K562 (cell line): ENCODE measurements around the gene ATXN1L. TPM values are rescaled to one million over a fixed set of nuclear protein-coding genes. Genes with fewer than 3 reads are reported as not detected.

Experiments
- ATAC-seq: fragments of 200-7000 bp; cut with Tn5 transposase; 3 replicates; pipeline ENCODE4 v1.9.1; 2020; ENCODE audit warnings: moderate library complexity
- BruUV-seq: library from RNA; stranded (reverse); fragments of 400-500 nt; replicated peaks from 2 replicates; lab custom pipeline; 2021; lab: Mats Ljungman, UMichigan
- CTCF ChIA-PET: fragments of 300-600 bp; formaldehyde crosslinking; extraction: SDS; loops from one replicate; lab custom pipeline; 2021; ENCODE audit warnings: low intra/inter-chr PET ratio; lab: Yijun Ruan, JAX
- POLR2A ChIA-PET: fragments of 300-600, 350-650 bp; sonication (Branson Sonifier 250); formaldehyde crosslinking; extraction: SDS; loops from one replicate; lab custom pipeline; 2021; ENCODE audit warnings: antibody characterized with exemption, inconsistent platforms; lab: Yijun Ruan, JAX
- DNase-seq, 4 experiments: peaks; one replicate each; pipeline versions ENCODE4 v3.0.0 to v3.0.0-alpha.2; 2011 to 2018; ENCODE audit warnings: low spot score in 3 of 4, mixed read lengths in 3 of 4; ENCODE audit errors: extremely low read depth in 1 of 4
- FAIRE-seq: peaks from 2 replicates; lab custom pipeline; 2011; peaks lifted over from hg19 to GRCh38; lab: Jason Lieb, UNC
- H2AFZ ChIP-seq: 2 replicates; pipeline ENCODE4 v1.6.0; 2011; ENCODE audit warnings: low read depth, low read length, control low read depth, inconsistent platforms
- H3K27ac ChIP-seq: fragments of 200-600 bp; 3 replicates; pipeline ENCODE4 v1.8.0; 2011; ENCODE audit warnings: low read depth, mild to moderate bottlenecking, control low read depth, inconsistent platforms, low read length, moderate library complexity, mixed read lengths; ENCODE audit errors: extremely low read depth
- H3K27me3 ChIP-seq, 2 experiments: fragments of 300-600 bp in 1 of 2; 2 replicates in 1 of 2; 3 replicates in 1 of 2; pipeline versions ENCODE4 v1.6.0 to v1.8.0; 2011; ENCODE audit warnings: inconsistent platforms in 2 of 2, low read length in 2 of 2, mild to moderate bottlenecking in 1 of 2, mixed read lengths in 1 of 2, moderate library complexity in 1 of 2; ENCODE audit not compliant: control insufficient read depth in 2 of 2, insufficient read depth in 2 of 2
- H3K36me3 ChIP-seq: fragments of 300-600 bp; 3 replicates; pipeline ENCODE4 v1.8.0; 2011; ENCODE audit warnings: mild to moderate bottlenecking, low read length, inconsistent platforms; ENCODE audit not compliant: control insufficient read depth, insufficient read depth
- H3K4me1 ChIP-seq, 2 experiments: fragments of 200-600 bp in 1 of 2; replicated peaks in 1 of 2; 2 replicates in 1 of 2; 3 replicates in 1 of 2; pipeline versions ENCODE4 v1.5.1 to v1.8.0; 2011; ENCODE audit warnings: inconsistent platforms in 2 of 2, low read length in 2 of 2, mild to moderate bottlenecking in 1 of 2, mixed read lengths in 1 of 2, moderate library complexity in 1 of 2; ENCODE audit not compliant: control insufficient read depth in 2 of 2, insufficient read depth in 2 of 2
- H3K4me2 ChIP-seq: 2 replicates; pipeline ENCODE4 v1.6.1; 2011; ENCODE audit warnings: low read length, control low read depth, inconsistent platforms, mixed read lengths; ENCODE audit not compliant: insufficient read depth
- H3K4me3 ChIP-seq: fragments of 200-600 bp; sonication (generic), shearing (Covaris generic); 2 replicates; pipeline ENCODE4 v1.5.1; 2016; ENCODE audit warnings: control low read depth, inconsistent platforms
- H3K79me2 ChIP-seq: fragments of 200-600 bp; 3 replicates; pipeline ENCODE4 v1.8.0; 2011; ENCODE audit warnings: low read length, inconsistent platforms; ENCODE audit not compliant: control insufficient read depth, insufficient read depth
- H3K9ac ChIP-seq, 2 experiments: 2 replicates each; pipeline versions ENCODE4 v1.6.0 to v1.6.1; 2011; ENCODE audit warnings: low read depth in 2 of 2, low read length in 2 of 2, control low read depth in 1 of 2, inconsistent platforms in 1 of 2, mild to moderate bottlenecking in 1 of 2, mixed read lengths in 1 of 2; ENCODE audit not compliant: insufficient read depth in 1 of 2
- H3K9me1 ChIP-seq: one replicate; pipeline ENCODE4 v1.6.0; 2011; ENCODE audit warnings: inconsistent platforms, mild to moderate bottlenecking, low read length, moderate library complexity; ENCODE audit not compliant: control insufficient read depth, insufficient read depth
- H3K9me3 ChIP-seq: replicated peaks from 2 replicates; pipeline ENCODE4 v1.5.1; 2011; ENCODE audit warnings: low read depth, low read length, inconsistent platforms; ENCODE audit not compliant: control insufficient read depth, insufficient read depth
- H4K20me1 ChIP-seq: replicated peaks from 2 replicates; pipeline ENCODE4 v1.6.1; 2011; ENCODE audit warnings: low read length, inconsistent platforms, mixed read lengths; ENCODE audit not compliant: control insufficient read depth, insufficient read depth
- CBX8 ChIP-seq: fragments of 200-600 bp; sonication (generic); IDR thresholded peaks from 2 replicates; pipeline ENCODE4 v1.6.1; 2012; ENCODE audit warnings: borderline replicate concordance, mixed run types, low read depth, mild to moderate bottlenecking, moderate library complexity, mixed read lengths, low read length, control low read depth, inconsistent platforms; ENCODE audit not compliant: poor library complexity, severe bottlenecking; ENCODE audit errors: extremely low read depth
- CCNT2 ChIP-seq: IDR thresholded peaks from 2 replicates; pipeline ENCODE4 v1.6.1; 2011; ENCODE audit warnings: borderline replicate concordance, low read depth, mild to moderate bottlenecking, moderate library complexity, mixed read lengths, low read length; ENCODE audit not compliant: insufficient read length; ENCODE audit errors: extremely low read depth
- CREM ChIP-seq: IDR thresholded peaks from 2 replicates; pipeline ENCODE4 v1.6.1; 2014; ENCODE audit warnings: antibody characterized with exemption, low read depth
- DIDO1 ChIP-seq: fragments of 450-650 bp; IDR thresholded peaks from 2 replicates; pipeline ENCODE4 v1.6.1; 2016; ENCODE audit warnings: low read depth, missing biosample characterization, missing genetic modification characterization
- E2F4 ChIP-seq: sonication (generic); formaldehyde crosslinking; IDR thresholded peaks from 2 replicates; pipeline ENCODE4 v1.8.0; 2022; ENCODE audit warnings: mild to moderate bottlenecking, low read depth, missing genetic modification reagents
- ERF ChIP-seq: fragments of 450-650 bp; formaldehyde crosslinking; IDR thresholded peaks from 2 replicates; pipeline ENCODE4 v1.4.0; 2020; ENCODE audit warnings: mild to moderate bottlenecking, mixed read lengths
- ESRRA ChIP-seq: fragments of 450-650 bp; IDR thresholded peaks from 2 replicates; pipeline ENCODE4 v1.6.1; 2014; ENCODE audit warnings: low read depth, mild to moderate bottlenecking, moderate library complexity, borderline replicate concordance
- ETV1 ChIP-seq: fragments of 450-650 bp; conservative IDR thresholded peaks from 2 replicates; pipeline ENCODE4 v1.6.1; 2016; ENCODE audit warnings: missing genetic modification characterization, control low read depth, low read depth, missing compliant biosample characterization
- HMBOX1 ChIP-seq: sonication (generic); IDR thresholded peaks from 2 replicates; pipeline ENCODE4 v1.6.1; 2016
- KLF13 ChIP-seq: fragments of 450-650 bp; IDR thresholded peaks from 2 replicates; pipeline ENCODE4 v1.6.1; 2016; ENCODE audit warnings: missing genetic modification characterization, low read depth, mild to moderate bottlenecking, missing compliant biosample characterization, moderate library complexity, borderline replicate concordance
- SRF ChIP-seq, 2 experiments: fragments of 250-450, 450-650 bp in 1 of 2; sonication (Bioruptor Pico) in 1 of 2; sonication (generic) in 1 of 2; formaldehyde crosslinking; IDR thresholded peaks; 2 replicates each; pipeline versions ENCODE4 v1.5.0 to v1.5.1; 2020 to 2022; ENCODE audit warnings: mild to moderate bottlenecking in 1 of 2, missing genetic modification reagents in 1 of 2
- TOE1 ChIP-seq, 2 experiments: fragments of 450-650 bp in 1 of 2; sonication (generic) in 1 of 2; formaldehyde crosslinking in 1 of 2; IDR thresholded peaks; 2 replicates each; pipeline versions ENCODE4 v1.7.1 to v1.8.0; 2016 to 2022; ENCODE audit warnings: borderline replicate concordance in 2 of 2, mild to moderate bottlenecking in 2 of 2, antibody characterized with exemption in 1 of 2, inconsistent platforms in 1 of 2, low read depth in 1 of 2, missing genetic modification reagents in 1 of 2, moderate library complexity in 1 of 2
- ZNF584 ChIP-seq: fragments of 200-800 bp; sonication (Bioruptor generic); IDR thresholded peaks from 2 replicates; pipeline ENCODE4 v1.6.1; 2016; ENCODE audit warnings: low read depth, mild to moderate bottlenecking, missing genetic modification characterization, missing compliant biosample characterization
- WGBS: fragments of 100-300 bp; shearing (Covaris generic); methylation state at CpG from one replicate; pipeline ENCODE4 v1.1.6; 2016; ENCODE audit warnings: low coverage, mixed read lengths; ENCODE audit not compliant: insufficient coverage; ENCODE audit errors: missing lambda C conversion rate; 5-methylcytosine and 5-hydroxymethylcytosine counted together
- in situ Hi-C: fragments of 300-500 bp; cut with MboI; formaldehyde crosslinking; loops from 4 replicates; pipeline ENCODE4 v1.15.0; 2018; ENCODE audit warnings: inconsistent platforms, mixed read lengths
- intact Hi-C: fragments of 100-400 bp; cut with micrococcal nuclease; formaldehyde crosslinking; loops from 2 replicates; pipeline ENCODE4 v1.14.2; 2022
- polyA plus RNA-seq, 8 experiments: library from polyadenylated mRNA; depleted of rRNA in 4 of 8; stranded (reverse) in 5 of 8; unstranded in 3 of 8; fragments of >200 nt; fragmentation: Nextera tagmentation in 2 of 8; fragmentation: Illumina TruSeq in 1 of 8; extraction: Ambion mirVana in 2 of 8; extraction: Trizol in 1 of 8; gene quantifications; 2 replicates each; pipeline versions ENCODE4 v1.2.1 to v1.2.3, GENCODE V29; 2011 to 2014; ENCODE audit warnings: inconsistent platforms in 1 of 8, missing spikeins in 1 of 8
- total RNA-seq, 7 experiments: library from RNA; depleted of rRNA in 6 of 7; stranded (reverse); fragments of >200 nt in 6 of 7; fragmentation: Illumina TruSeq in 2 of 7; extraction: Trizol in 2 of 7; gene quantifications; 2 replicates each; pipeline versions ENCODE4 v1.2.1 to v1.2.3, GENCODE V29; 2011 to 2021; ENCODE audit warnings: low replicate concordance in 1 of 7

Gene ATXN1L
- total and polyA plus RNA-seq, 9 of the 15 experiments (the other 6 are each of a cell fraction or from before 2014, with no cell fraction given), result 1.4 to 11.3 (median 9.3) TPM

GRCh38 chr16:71894229-71894920, 48.6 kb downstream of the ATXN1L start (continued):
- no peak for TF ChIP-seq DIDO1

GRCh38 chr16:71894921-71895678, 49.3 kb downstream of the ATXN1L start, which contains the start of gene IST1:
Gene IST1 (plus strand): TSS chr16:71895531. CDS start chr16:71915641, 20,110 bp downstream.
- intact Hi-C loops, result no loop called here
- in situ Hi-C loops, result no loop called here
- peaks cover 7 to 25% of the 10 kb centered on the region in 2 experiments; a peak in 4 of 5 replicates for H3K4me1 ChIP-seq
- no TSS peak for BruUV-seq
- CTCF ChIA-PET, result no interaction called here
- peaks cover 1% of the 10 kb centered on the region; the same call in 1 of the 2 replicates for H4K20me1 ChIP-seq
- peak within 1 kb of the TSS; percentile 88 for H3K27ac ChIP-seq
- H3K9me1 ChIP-seq, result no peaks in the 10 kb centered on the region
- H3K36me3 ChIP-seq, result peaks cover 12% of the 10 kb centered on the region; the same call in 1 of the 3 replicates
- peak within 1 kb of the TSS; percentile 93 for H2AFZ ChIP-seq
- ATAC-seq, result peak; percentile 89
- H3K4me3 ChIP-seq, result peak within 1 kb of the TSS; percentile 92
- POLR2A ChIA-PET, result interaction anchor here (0.6 to 1.6 kb wide), 8 partner anchors 8 to 584 kb away, joined by 3 to 5 read pairs (median 4); partner anchors contain the start of gene ZNF821
- no peaks in the 10 kb centered on the region for H3K27me3 ChIP-seq
- peaks cover 64% of the 10 kb centered on the region for H3K79me2 ChIP-seq
- no peaks in the 10 kb centered on the region for H3K9me3 ChIP-seq
- peak within 1 kb of the TSS; percentile 93 for H3K4me2 ChIP-seq
- DNase-seq, result peak; percentile 95 to 99 (median 96)
- 1% methylated on average over 47 of the region's 67 CpGs for WGBS
- FAIRE-seq, result peak; percentile 85
- H3K9ac ChIP-seq, result peak within 1 kb of the TSS; percentile 95 to 99
- TF ChIP-seq ERF (CRISPR knock-in tag) (no peak), HMBOX1 (peak; percentile 32; the same call in 1 of the 2 replicates), CREM (peak; percentile 84), CCNT2 (peak; percentile 75), ETV1 (tag) (peak; percentile 61), ZNF584 (no peak), ESRRA (peak; percentile 83), TOE1 (IDR thresholded peaks at IDR 0.05; ENCODE audit: borderline replicate concordance) (peak; percentile 64; the same call in 1 of the 2 replicates), TOE1 (CRISPR knock-in tag; IDR thresholded peaks at IDR 0.05; ENCODE audit: borderline replicate concordance, low read depth) (no peak), E2F4 (CRISPR knock-in tag) (0 out of 2 replicates have a peak, but pooled peaks have one; percentile 11), CBX8 (no peak), KLF13 (tag) (peak; percentile 38; the same call in 1 of the 2 replicates), DIDO1 (peak; percentile 39; the same call in 1 of the 2 replicates), SRF (CRISPR knock-in tag; IDR thresholded peaks at IDR 0.05) (peak in 1 of 2 experiments; percentile 44; a peak in 1 of 4 replicates)
